Measurements from ENCODE around the gene CTCFL. TPM values are rescaled to one million over a fixed set of nuclear protein-coding genes. Genes with fewer than 3 reads are reported as not detected.

CTCFL gene
- total and polyA plus RNA-seq, 2 of the 13 experiments (the other 11 are each of a cell fraction or from before 2014, with no cell fraction given): 0.04 TPM; not detected in 1

GRCh38 chr20:57562541-57563465, 37.9 kb upstream of the CTCFL start (continued):
- TF ChIP-seq SYNCRIP (IDR thresholded peaks at IDR 0.05; ENCODE audit: insufficient read depth, low read depth, low read length) (no peak), TEAD3 (CRISPR knock-in tag; optimal IDR thresholded peaks at IDR 0.05; ENCODE audit: borderline replicate concordance) (peak; percentile 2), MBD4 (IDR thresholded peaks at IDR 0.05; ENCODE audit: borderline replicate concordance, low read length) (peak; percentile 46; the same call in 1 of the 2 replicates), ZNF564 (CRISPR knock-in tag; IDR thresholded peaks at IDR 0.05) (no peak), HMGA1 (CRISPR knock-in tag; conservative IDR thresholded peaks at IDR 0.05) (no peak), KDM6A (CRISPR knock-in tag; IDR thresholded peaks at IDR 0.05; ENCODE audit: low read depth) (no peak), HOXA7 (CRISPR knock-in tag; IDR thresholded peaks at IDR 0.05) (no peak), MIER2 (CRISPR knock-in tag; IDR thresholded peaks at IDR 0.05) (no peak), ZNF703 (CRISPR knock-in tag; IDR thresholded peaks at IDR 0.05; ENCODE audit: borderline replicate concordance) (no peak), ZNF556 (CRISPR knock-in tag; IDR thresholded peaks at IDR 0.05; ENCODE audit: borderline replicate concordance) (no peak), ELF3 (CRISPR knock-in tag; IDR thresholded peaks at IDR 0.05) (no peak), HMGXB3 (CRISPR knock-in tag; IDR thresholded peaks at IDR 0.05; ENCODE audit: borderline replicate concordance) (no peak), UBTF (CRISPR knock-in tag; IDR thresholded peaks at IDR 0.05) (no peak), ZEB1 (IDR thresholded peaks at IDR 0.05; ENCODE audit: insufficient replicate concordance, low read depth) (no peak), DMAP1 (CRISPR knock-in tag; IDR thresholded peaks at IDR 0.05) (no peak), AGO1 (IDR thresholded peaks at IDR 0.05; ENCODE audit: low read depth, low read length, poor library complexity, severe bottlenecking) (peak; percentile 97), POLR2AphosphoS2 (IDR thresholded peaks at IDR 0.05; ENCODE audit: low read depth, low read length) (no peak; the same call in 1 of the 2 replicates), SOX5 (CRISPR knock-in tag; IDR thresholded peaks at IDR 0.05; ENCODE audit: borderline replicate concordance) (no peak), ZNF431 (CRISPR knock-in tag; IDR thresholded peaks at IDR 0.05; ENCODE audit: borderline replicate concordance, low read depth) (no peak), ZNF720 (CRISPR knock-in tag; IDR thresholded peaks at IDR 0.05) (no peak), ZFP41 (CRISPR knock-in tag; IDR thresholded peaks at IDR 0.05; ENCODE audit: borderline replicate concordance) (no peak), ATF2 (CRISPR knock-in tag; IDR thresholded peaks at IDR 0.05) (no peak), JDP2 (CRISPR knock-in tag; IDR thresholded peaks at IDR 0.05; ENCODE audit: borderline replicate concordance) (no peak)
